Bronchial epithelial cell (primary cell): ENCODE results near the gene NLK. TPM values are rescaled to one million over a fixed set of nuclear protein-coding genes. Genes with fewer than 3 reads are reported as not detected.

ENCODE experiments used
- DNase-seq: peaks from one replicate; pipeline ENCODE4 v3.0.0-alpha.2; 2010; ENCODE audit warnings: low read depth
- FAIRE-seq: peaks from 2 replicates; lab custom pipeline; 2011; peaks lifted over from hg19 to GRCh38; lab: Jason Lieb, UNC
- H3K27me3 ChIP-seq: 2 replicates; pipeline ENCODE4 v1.5.1; 2011; ENCODE audit warnings: low read length; ENCODE audit not compliant: control insufficient read depth, insufficient read depth
- H3K36me3 ChIP-seq: 2 replicates; pipeline ENCODE4 v1.5.1; 2011; ENCODE audit warnings: low read length; ENCODE audit not compliant: control insufficient read depth, insufficient read depth
- H3K4me3 ChIP-seq: 2 replicates; pipeline ENCODE4 v1.5.1; 2011; ENCODE audit warnings: mild to moderate bottlenecking, low read depth, low read length, control low read depth
- CTCF ChIP-seq: IDR thresholded peaks from 2 replicates; pipeline ENCODE4 v1.5.1; 2011; ENCODE audit warnings: mild to moderate bottlenecking, moderate library complexity, low read length, control low read depth, inconsistent platforms; ENCODE audit not compliant: insufficient read depth, severe bottlenecking
- total RNA-seq: library from RNA; depleted of rRNA; stranded (reverse); fragments of >200 nt; gene quantifications from 2 replicates; pipeline ENCODE4 v1.2.1, GENCODE V29; 2014

Gene NLK
- total RNA-seq, 1 donor from 2014 or later, result 11.3 TPM

- TF ChIP-seq CTCF, result no peak
- DNase-seq (no peak), FAIRE-seq (no peak)
- Histone ChIP-seq H3K4me3 (no peak overlapping the region), H3K27me3 (no peaks in the 10 kb centered on the region), H3K36me3 (no peaks in the 10 kb centered on the region)
Measured at GRCh38 chr17:28105501-28105900, 63.0 kb downstream of the NLK start.

- Histone ChIP-seq H3K36me3 (no peaks in the 10 kb centered on the region), H3K27me3 (no peaks in the 10 kb centered on the region), H3K4me3 (no peak overlapping the region)
- FAIRE-seq, result no peak
- TF ChIP-seq CTCF, result no peak
- no peak for DNase-seq
Measured at GRCh38 chr17:28110184-28110583, 67.7 kb downstream of the NLK start.

- Histone ChIP-seq H3K36me3 (no peaks in the 10 kb centered on the region), H3K4me3 (no peak overlapping the region), H3K27me3 (no peaks in the 10 kb centered on the region)
- FAIRE-seq, result no peak
- no peak for DNase-seq
- no peak for TF ChIP-seq CTCF
Measured at GRCh38 chr17:28112181-28112580, 69.7 kb downstream of the NLK start.

- no peak for TF ChIP-seq CTCF
- FAIRE-seq, result no peak
- no peak for DNase-seq
- no peaks in the 10 kb centered on the region for H3K36me3 ChIP-seq
- no peak overlapping the region for H3K4me3 ChIP-seq
- H3K27me3 ChIP-seq, result no peaks in the 10 kb centered on the region
Measured at GRCh38 chr17:28112606-28113005, 70.1 kb downstream of the NLK start.

- no peak for TF ChIP-seq CTCF
- FAIRE-seq (no peak), DNase-seq (no peak)
- Histone ChIP-seq H3K4me3 (no peak overlapping the region), H3K36me3 (no peaks in the 10 kb centered on the region), H3K27me3 (no peaks in the 10 kb centered on the region)
Measured at GRCh38 chr17:28113269-28113668, 70.8 kb downstream of the NLK start.

GRCh38 chr17:28115046-28115445, 72.6 kb downstream of the NLK start:
- Histone ChIP-seq H3K4me3 (no peak overlapping the region), H3K27me3 (no peaks in the 10 kb centered on the region), H3K36me3 (no peaks in the 10 kb centered on the region)
- TF ChIP-seq CTCF, result no peak
- FAIRE-seq (no peak), DNase-seq (no peak)
